CD4-positive, alpha-beta T cell treated with Interleukin-12 subunit alpha and Interleukin-12 subunit beta, for 1 hour (primary cell): ENCODE measurements around the gene TOPAZ1.

ENCODE experiments used
- DNase-seq: peaks from one replicate; pipeline ENCODE4 v3.0.0-alpha.2; 2020

Gene TOPAZ1

DNA sequence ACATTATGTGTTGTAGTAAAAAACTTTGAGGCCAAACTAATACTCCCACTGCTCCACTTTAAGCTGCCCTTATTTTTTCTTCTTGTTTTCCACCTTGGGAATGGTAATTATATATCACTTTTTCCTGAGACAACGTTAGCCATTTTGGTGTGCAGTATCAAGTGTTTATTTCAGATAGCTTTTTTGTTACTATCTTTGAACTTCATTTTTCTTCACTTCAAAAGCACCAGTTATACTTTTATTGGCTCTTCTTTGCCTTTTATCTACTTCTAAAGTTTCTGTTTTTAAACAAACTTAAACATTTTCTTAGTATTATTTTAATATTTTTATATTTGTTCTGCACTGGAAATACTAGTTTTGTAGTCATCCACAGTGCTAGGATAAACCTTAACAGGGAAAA, 6.5 kb downstream of the TOPAZ1 start:
- DNase-seq, result no peak

DNA sequence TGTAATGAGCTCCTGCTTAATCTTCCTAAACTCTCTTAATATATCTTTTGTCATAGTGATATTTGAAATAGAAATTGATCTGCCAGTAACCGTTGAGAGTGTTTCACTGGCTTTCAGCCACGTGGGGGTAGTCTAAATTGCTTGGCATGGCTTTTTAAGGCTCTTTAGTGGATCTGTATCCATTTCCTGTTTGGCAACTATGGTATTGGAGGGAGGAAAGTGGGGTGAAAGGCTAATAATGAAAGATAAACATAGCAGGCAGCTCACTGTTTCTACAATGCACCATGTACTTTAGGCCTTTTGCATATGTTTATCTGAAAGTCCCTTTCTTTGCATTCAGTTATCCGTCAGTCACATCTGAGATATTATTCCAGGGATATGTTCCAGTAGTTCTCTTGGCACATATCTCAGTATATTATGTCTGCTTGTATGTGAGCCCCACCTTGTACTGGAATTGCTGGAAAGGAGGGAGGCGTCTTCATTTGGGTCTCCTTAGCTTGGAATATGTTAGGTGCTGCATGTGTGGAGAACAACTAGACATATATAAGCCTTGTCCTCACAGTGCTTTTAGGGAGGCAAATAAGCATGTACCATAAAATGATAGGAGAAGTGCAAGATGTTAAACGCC, 10.8 kb downstream of the TOPAZ1 start:
- DNase-seq, result no peak

DNA sequence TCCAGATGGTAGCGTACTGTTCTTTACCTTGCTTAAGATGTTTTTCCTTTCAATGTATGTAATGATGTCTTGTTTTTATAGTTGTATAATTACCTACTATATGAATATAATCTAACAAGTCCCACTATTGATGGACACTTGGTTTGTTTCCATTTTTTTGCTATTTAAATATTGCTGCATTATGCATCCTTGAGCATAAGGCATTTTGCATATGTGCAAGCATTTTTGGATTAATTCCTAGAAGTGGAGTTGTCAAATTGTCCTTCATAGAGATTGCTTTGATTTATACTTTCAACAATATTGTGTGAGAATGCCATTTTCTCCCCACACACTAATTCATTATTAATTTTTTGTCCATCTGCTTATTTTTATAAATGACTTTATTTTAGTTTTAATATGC, 17.7 kb downstream of the TOPAZ1 start:
- no peak for DNase-seq

DNA sequence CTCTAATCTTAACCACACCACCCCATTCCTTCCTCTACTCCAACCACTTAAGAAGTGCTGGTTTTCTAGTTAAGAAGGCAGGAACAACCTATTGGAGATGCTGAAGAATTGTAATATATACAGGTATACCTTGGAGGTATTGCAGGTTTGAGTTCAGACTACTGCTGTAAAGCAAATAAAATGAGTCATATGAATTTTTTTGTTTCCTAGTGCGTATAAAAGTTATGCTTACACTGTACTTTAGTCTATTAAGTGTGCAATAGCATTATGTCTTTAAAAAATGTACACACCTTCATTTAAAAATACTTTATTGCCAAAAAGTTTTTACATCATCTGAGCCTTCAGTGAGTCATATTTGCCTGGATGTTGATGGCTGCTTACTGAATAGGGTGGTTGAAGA, 22.5 kb downstream of the TOPAZ1 start:
- DNase-seq, result no peak

DNA sequence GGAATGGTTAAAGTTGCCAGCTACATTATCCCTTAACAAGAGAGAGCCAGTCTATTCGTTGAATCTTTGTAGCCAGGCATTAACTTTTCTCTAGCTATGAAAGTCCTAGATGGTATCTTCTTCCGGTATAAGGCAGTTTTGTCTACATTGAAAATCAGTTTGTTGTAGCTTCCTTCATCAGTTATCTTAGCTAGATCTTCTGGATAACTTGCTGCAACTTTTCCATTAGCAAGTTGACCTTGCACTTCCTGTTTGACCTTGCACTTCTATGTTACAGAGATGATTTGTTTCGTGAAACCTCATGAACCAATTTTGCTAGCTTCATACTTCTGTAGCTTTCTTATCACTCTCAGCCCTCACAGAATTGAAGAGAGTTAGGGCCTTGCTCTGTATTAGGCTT, 24.1 kb downstream of the TOPAZ1 start:
- DNase-seq, result no peak

- no peak for DNase-seq
Measured at GRCh38 chr3:44272191-44272590, 30.5 kb downstream of the TOPAZ1 start.

- no peak for DNase-seq
Measured at GRCh38 chr3:44277925-44278324, 36.2 kb downstream of the TOPAZ1 start.

GRCh38 chr3:44280077-44280476, 38.4 kb downstream of the TOPAZ1 start:
- DNase-seq, result no peak

- DNase-seq, result no peak
Measured at GRCh38 chr3:44280631-44281030, 38.9 kb downstream of the TOPAZ1 start.

- no peak for DNase-seq
Measured at GRCh38 chr3:44284949-44285348, 43.3 kb downstream of the TOPAZ1 start.

GRCh38 chr3:44289882-44290462, 48.3 kb downstream of the TOPAZ1 start:
- no peak for DNase-seq

GRCh38 chr3:44292276-44292675, 50.6 kb downstream of the TOPAZ1 start:
- DNase-seq, result no peak

DNA sequence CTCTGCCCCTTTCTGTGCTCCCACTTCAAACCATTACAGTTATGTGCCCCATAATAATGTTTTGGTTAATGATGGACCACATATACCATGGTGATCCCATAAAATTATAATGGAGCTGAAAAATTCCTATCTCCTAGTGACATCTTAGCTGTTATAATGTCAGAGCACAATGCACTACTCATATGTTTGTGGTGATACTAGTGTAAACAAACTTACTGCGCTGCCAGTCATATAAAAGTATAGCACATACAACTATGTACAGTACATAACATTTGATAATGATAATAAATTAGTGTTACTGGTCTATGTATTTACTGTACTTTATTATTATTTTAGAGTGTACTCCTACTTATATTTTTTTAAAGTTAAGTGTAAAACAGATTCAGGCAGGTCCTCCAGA, 51.3 kb downstream of the TOPAZ1 start:
- no peak for DNase-seq

DNA sequence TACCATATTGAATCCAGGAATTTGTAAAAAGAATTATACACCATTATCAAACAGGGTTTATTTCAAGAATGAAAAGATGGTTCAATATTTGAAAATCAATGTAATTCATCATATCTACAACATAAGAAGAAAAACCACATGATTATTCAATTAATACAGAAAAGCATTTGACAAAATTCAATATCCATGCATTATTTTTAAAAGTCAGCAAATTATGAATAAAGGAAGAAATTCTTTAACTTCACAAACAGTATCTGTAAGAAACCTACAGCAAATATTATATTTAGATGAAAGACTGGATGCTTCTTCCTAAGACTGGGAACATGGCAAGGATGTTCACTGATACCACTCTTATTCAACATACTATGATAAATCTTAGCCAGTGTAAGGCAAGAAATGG, 55.6 kb downstream of the TOPAZ1 start:
- no peak for DNase-seq

- no peak for DNase-seq
Measured at GRCh38 chr3:44301746-44302145, 60.1 kb downstream of the TOPAZ1 start.

- DNase-seq, result no peak
Measured at GRCh38 chr3:44309500-44309899, 67.8 kb downstream of the TOPAZ1 start.

- DNase-seq, result no peak
Measured at GRCh38 chr3:44318891-44319311, 77.2 kb downstream of the TOPAZ1 start.

DNA sequence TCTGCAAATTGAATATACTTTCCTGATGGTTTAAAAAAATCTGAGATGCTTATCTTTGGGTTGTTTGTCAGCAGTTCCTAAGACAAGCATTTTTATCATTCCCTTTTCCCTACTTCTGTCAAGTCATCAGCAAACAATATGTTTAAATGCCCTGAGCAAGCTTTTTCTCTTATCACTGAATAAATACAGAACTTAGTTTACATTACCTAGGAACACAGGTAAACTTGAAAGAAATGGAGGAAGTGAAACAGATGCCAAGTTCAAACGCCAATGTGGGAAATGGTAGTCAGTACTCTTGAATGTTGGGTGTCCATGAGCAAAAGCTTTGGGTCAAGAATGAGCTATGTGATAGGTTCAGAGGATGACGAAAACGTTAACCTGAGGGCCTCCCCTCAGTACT, 79.6 kb downstream of the TOPAZ1 start:
- no peak for DNase-seq

- DNase-seq, result peak; percentile 52
Measured at GRCh38 chr3:44323341-44323955, 81.8 kb downstream of the TOPAZ1 start.

- no peak for DNase-seq
Measured at GRCh38 chr3:44324584-44324983, 82.9 kb downstream of the TOPAZ1 start.

- DNase-seq, result no peak
Measured at GRCh38 chr3:44326019-44326418, 84.3 kb downstream of the TOPAZ1 start.

- DNase-seq, result no peak
Measured at GRCh38 chr3:44326515-44326914, 84.8 kb downstream of the TOPAZ1 start.

DNA sequence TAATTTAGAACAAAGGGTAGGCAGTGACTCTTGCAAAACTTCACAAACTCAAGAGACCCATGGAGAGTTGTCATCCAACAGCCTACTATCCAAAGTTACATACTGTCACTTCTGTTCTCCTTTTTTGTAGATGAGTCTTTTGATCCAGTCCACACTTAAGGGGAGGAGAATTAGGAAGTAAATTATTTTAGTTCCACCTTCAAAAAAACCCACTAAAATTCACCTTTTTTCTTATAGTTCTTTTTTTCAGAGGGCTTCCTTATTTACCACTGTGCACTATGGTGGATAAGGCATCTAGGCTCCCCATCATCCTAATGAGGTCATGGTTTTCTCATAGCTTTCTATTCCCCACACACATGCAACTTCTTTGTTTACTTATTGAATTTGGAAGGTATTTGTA, 88.3 kb downstream of the TOPAZ1 start:
- no peak for DNase-seq

DNA sequence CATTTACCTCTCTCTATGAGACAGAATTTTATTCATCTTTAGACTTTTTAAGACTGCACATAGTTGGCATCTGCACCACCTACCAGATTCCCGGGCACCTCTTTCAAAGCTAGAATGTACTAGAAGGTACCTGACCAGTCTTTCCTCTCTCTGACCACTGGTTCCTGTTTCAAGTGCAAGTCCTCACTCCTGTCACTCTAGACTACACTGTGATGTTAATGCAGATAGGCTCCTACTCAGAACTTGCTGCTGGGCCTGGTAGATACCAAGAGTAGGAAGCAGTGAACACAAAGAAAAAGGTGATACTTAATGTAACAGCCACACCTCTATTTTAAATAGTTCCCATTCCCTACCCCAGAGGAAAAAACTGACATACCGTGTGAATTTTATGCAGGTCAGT, 88.8 kb downstream of the TOPAZ1 start:
- no peak for DNase-seq

- no peak for DNase-seq
Measured at GRCh38 chr3:44334326-44334725, 92.6 kb downstream of the TOPAZ1 start.
